Activated CD8-positive, alpha-beta memory T cell treated with anti-CD3 and anti-CD28 coated beads, Interleukin-2, amount 50 U/mL, for 1 hour (primary cell): ENCODE results near the gene FANCC.

Experiments
- DNase-seq: peaks from one replicate; pipeline ENCODE4 v3.0.0-alpha.2; 2020; ENCODE audit errors: extremely low read depth

Gene FANCC

GRCh38 chr9:95120781-95121370 lies 196.6 kb downstream of the FANCC start:
- no peak for DNase-seq

- no peak for DNase-seq
These were observed 198.9 kb downstream of the FANCC start for GRCh38 chr9:95118596-95118995.

DNA sequence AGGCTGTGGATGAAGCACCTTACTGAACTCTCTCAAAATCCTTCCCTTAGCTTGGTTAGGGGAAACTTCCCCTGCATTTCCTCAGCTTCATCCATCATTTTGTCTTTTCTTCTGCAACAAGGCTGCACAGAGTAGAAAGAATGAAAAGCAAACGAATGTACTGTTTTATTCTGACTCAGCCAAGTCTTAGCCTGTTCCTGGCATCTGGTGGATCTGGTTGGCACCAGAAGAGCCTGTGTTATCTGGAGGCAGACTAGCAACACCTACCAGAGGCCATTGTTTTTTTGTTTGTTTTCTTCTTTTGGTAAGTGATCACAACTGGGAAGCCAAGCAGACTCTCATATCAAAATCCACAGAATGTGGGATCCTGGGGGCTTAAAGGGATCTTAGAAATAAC lies 200.7 kb downstream of the FANCC start:
- DNase-seq, result no peak

GRCh38 chr9:95116002-95116807 lies 201.3 kb downstream of the FANCC start:
- DNase-seq, result no peak

- DNase-seq, result no peak
These were observed 202.4 kb downstream of the FANCC start for GRCh38 chr9:95115104-95115503.

- no peak for DNase-seq
These were observed 204.9 kb downstream of the FANCC start for GRCh38 chr9:95112436-95113280.

GRCh38 chr9:95111716-95112115 lies 205.8 kb downstream of the FANCC start:
- no peak for DNase-seq

DNA sequence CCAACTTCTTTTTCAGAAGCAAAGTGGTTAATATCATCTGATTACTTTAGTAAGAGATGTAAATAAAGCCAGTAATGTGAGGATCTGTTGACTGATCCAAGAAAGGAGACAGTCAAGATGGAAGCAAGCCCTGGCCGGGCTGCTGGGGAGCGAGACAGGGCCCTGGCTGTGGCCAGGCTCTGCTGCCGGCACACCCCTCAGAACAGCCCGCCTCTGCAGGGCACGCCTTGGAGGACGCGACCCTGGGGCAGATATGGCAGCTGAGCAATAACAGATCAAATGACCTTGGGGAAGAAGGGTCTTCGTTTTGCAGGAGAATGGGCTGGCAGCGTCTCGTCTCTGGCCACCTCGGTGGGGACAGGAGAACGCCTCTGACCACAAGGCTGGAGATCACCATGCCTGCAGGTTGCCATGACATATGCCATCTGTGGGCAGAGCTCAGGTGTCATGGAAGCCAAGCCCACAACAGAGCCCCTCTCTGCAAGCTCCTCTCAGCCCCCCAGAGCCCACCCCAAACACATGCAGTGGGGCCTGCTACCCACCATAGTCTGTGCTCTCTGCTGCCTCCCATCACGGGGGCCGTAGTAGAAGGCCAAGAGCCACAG lies 206.5 kb downstream of the FANCC start:
- DNase-seq, result no peak

DNA sequence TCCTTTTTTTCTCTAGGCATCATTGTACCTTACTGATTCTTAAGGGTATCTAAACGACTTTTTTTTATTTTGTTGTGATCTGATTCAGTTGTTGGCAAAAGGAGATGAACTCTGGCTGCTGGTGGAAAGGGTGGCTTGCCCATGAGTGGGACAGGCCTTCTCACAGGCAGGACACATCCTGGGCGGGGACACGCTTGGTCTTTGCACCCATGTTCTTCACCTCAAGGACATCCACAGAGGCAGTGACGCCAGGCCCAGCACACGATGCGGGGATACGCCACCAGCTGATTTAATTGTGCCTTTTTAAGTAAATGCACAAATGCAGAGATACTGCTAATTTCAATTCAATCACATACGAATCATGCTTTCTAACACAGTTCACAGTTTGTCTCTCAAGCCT lies 208.1 kb downstream of the FANCC start:
- DNase-seq, result no peak

GRCh38 chr9:95108777-95109176 lies 208.7 kb downstream of the FANCC start:
- no peak for DNase-seq

DNA sequence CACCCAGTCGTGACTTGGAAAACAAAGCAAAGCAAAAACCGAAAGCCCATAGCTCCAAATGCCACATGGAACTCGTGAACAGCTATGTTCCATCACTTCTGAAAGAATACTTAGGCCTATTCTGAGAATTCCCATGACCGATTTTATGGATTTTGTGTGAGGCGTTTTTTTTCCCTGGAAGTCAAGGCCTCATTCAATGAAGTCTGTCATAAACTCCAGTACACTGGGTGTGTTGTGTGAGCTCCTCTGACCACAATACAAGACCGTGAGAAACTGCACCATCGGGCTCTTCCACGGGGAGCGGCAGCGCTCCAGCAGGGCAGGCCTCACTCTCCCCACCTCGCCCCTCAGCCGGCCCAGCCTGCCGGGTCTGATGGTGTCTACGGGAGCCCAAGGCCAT lies 209.5 kb downstream of the FANCC start:
- DNase-seq, result no peak

DNA sequence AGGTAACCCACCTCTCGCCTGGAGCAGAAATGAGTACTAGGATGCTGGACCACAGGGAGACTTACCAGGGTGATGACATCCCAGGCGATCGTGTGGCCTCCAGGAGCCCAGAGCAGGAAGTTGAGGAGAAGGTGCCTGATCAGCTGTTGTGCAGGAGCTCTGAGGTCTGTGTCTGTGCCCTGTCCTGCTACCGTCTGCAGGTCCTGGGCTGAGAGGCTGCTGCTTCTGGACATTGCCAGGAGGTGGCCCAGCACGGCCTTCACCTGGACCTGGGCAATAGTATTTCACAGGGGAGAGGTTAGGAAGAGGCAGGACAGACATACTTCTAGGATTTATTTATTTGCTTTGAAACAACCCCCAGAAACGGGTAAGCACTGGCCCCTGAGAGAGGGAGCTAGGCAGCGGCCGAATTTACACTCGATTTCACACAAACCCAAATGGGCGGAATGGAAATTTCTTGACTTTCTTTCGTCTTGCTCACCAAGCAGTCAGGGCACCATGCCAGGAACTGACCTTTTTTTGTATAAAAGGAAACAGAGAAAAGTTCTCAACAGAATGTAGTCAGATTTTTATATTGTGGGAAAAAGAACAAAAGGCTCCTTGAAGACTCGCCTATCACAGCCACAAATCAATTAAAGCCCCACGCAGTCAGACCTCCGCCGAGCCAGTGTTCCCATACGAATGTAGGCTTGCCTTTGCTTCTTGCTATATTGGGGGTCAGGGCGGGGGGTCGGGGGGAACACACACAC lies 210.3 kb downstream of the FANCC start:
- no peak for DNase-seq

- no peak for DNase-seq
These were observed 211.8 kb downstream of the FANCC start for GRCh38 chr9:95105519-95106287.

- DNase-seq, result no peak
These were observed 212.5 kb downstream of the FANCC start for GRCh38 chr9:95104980-95105379.

- DNase-seq, result no peak
These were observed 212.9 kb downstream of the FANCC start for GRCh38 chr9:95104581-95104960.

DNA sequence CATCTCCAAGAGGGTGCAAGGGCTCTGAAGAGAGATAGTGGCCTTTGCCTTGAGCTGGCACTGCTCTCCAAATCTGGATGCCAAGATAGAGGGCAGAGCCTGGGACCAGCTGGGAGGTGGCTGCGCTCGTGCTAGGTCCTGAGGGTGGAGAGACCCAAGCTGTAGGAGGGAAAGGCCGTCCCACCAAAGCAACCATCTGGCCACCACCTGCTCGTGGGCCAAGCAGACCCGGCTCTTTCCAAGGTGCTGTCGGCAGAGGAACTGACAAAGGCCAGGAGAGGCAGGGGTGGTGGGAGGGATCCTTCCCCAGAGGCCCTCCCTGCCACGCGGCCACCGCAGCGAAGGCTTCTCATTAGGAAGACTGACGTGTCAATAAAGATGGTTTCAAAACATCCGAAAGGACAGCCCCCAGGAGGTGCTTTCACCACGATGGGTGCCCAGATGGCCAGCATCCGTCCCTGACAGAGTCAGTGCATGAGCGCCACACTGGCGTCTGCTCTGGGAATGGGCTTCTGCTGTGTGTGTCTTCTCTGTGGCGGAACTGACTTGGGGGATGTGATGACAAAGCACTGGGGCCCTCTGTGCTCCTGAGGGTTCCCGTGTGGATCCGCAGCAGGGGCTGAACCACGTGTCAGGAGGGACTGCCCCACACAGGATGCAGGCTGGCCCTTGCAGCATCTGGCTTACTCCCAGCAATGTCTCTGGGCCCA lies 213.5 kb downstream of the FANCC start:
- no peak for DNase-seq

GRCh38 chr9:95103281-95103771 lies 214.2 kb downstream of the FANCC start:
- DNase-seq, result no peak

GRCh38 chr9:95102572-95102971 lies 214.9 kb downstream of the FANCC start:
- DNase-seq, result no peak

GRCh38 chr9:95102001-95102433 lies 215.5 kb downstream of the FANCC start:
- no peak for DNase-seq

DNA sequence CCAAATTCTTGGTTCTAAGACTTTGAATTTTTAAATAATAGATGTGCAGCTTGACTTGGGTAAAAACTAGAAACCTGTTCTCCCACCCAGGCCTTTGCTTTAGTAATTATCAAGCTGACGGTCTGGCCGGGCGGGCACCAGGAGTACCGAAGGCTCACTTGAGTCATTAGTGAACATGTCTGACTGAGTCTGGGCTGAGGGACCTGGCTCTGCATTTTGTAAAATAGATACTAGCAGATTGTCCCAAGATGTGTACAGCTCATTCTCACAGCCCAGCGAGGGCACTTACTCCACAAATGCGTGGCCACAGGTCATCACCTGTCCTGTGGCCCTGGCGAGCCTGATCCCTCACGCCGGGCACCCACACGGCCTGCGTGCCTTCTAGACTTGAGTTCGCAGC lies 216.2 kb downstream of the FANCC start:
- no peak for DNase-seq
